GM19239 (cell line): ENCODE measurements around the gene TLE2.
"Not testable (repeated sequence)": the region's sequence is repeated elsewhere in the genome, so short reads cannot be mapped to it uniquely, and the experiment has no call there.

Source experiments
- DNase-seq: peaks from one replicate; pipeline ENCODE4 v3.0.0; 2011; ENCODE audit warnings: low spot score; ENCODE audit not compliant: insufficient read length
- FAIRE-seq: peaks from 2 replicates; lab custom pipeline; 2011; peaks lifted over from hg19 to GRCh38; lab: Jason Lieb, UNC

TLE2 gene

GRCh38 chr19:3039125-3039524 is 10.0 kb upstream of the TLE2 start:
- DNase-seq (no peak), FAIRE-seq (no peak)

- no peak for FAIRE-seq
These were observed 9.1 kb upstream of the TLE2 start for GRCh38 chr19:3038214-3038613.

GRCh38 chr19:3036977-3037544 is 8.0 kb upstream of the TLE2 start:
- FAIRE-seq, DNase-seq: not testable (repeated sequence)

More at GRCh38 chr19:3038214-3038613, 9.1 kb upstream of the TLE2 start:
- DNase-seq = no peak

- peak; percentile 4 for FAIRE-seq
- peak; percentile 81 for DNase-seq
These were observed 7.3 kb upstream of the TLE2 start for GRCh38 chr19:3036119-3036976.

GRCh38 chr19:3035542-3036118 is 6.5 kb upstream of the TLE2 start:
- FAIRE-seq (peak; percentile 97), DNase-seq (peak; percentile 99)

- peak; percentile 77 for FAIRE-seq
- no peak for DNase-seq
These were observed 5.8 kb upstream of the TLE2 start for GRCh38 chr19:3034656-3035541.

- FAIRE-seq = no peak
- DNase-seq = no peak
These were observed 5.3 kb upstream of the TLE2 start for GRCh38 chr19:3034406-3034655.

GRCh38 chr19:3033595-3034405 is 4.7 kb upstream of the TLE2 start:
- no peak for DNase-seq

GRCh38 chr19:3031607-3031867 is 2.5 kb upstream of the TLE2 start:
- no peak for DNase-seq
- no peak for FAIRE-seq

More at GRCh38 chr19:3033595-3034405, 4.7 kb upstream of the TLE2 start:
- FAIRE-seq = no peak

- FAIRE-seq = no peak
- no peak for DNase-seq
These were observed 595 bp downstream of the TLE2 start for GRCh38 chr19:3028305-3029064.

GRCh38 chr19:3027981-3028304 is 1.1 kb downstream of the TLE2 start:
- no peak for FAIRE-seq
- no peak for DNase-seq

GRCh38 chr19:3027292-3027691 is 1.8 kb downstream of the TLE2 start:
- no peak for DNase-seq
- FAIRE-seq = no peak

- no peak for DNase-seq
- FAIRE-seq = no peak
These were observed 2.3 kb downstream of the TLE2 start for GRCh38 chr19:3026768-3027167.

- DNase-seq (no peak), FAIRE-seq (no peak)
These were observed 3.6 kb downstream of the TLE2 start for GRCh38 chr19:3025549-3025886.

- FAIRE-seq (no peak), DNase-seq (no peak)
These were observed 4.1 kb downstream of the TLE2 start for GRCh38 chr19:3024870-3025548.

GRCh38 chr19:3024509-3024869 is 4.6 kb downstream of the TLE2 start:
- DNase-seq (no peak), FAIRE-seq (no peak)

- DNase-seq (no peak), FAIRE-seq (no peak)
These were observed 8.6 kb downstream of the TLE2 start for GRCh38 chr19:3020321-3020960.

GRCh38 chr19:3019211-3019854 is 9.7 kb downstream of the TLE2 start:
- FAIRE-seq = no peak
- no peak for DNase-seq
